GM21737 (cell line): ENCODE results near the gene PIK3R1.
A peak's percentile ranks its signal among the peaks of the same experiment; 100 is the strongest.

ENCODE experiments used
- ATAC-seq: cut with Tn5 transposase; IDR thresholded peaks from one replicate; pipeline ENCODE4 v1.9.1; 2021; ENCODE audit warnings: mild to moderate bottlenecking, moderate library complexity; ENCODE audit not compliant: unreplicated experiment

The PIK3R1 gene

GRCh38 chr5:68267066-68267465 lies 51.5 kb downstream of the PIK3R1 start:
- no peak for ATAC-seq

- no peak for ATAC-seq
These were observed 52.7 kb downstream of the PIK3R1 start for GRCh38 chr5:68268101-68268851.

- ATAC-seq, result no peak
These were observed 53.2 kb downstream of the PIK3R1 start for GRCh38 chr5:68268852-68269130.

GRCh38 chr5:68269820-68270219 lies 54.3 kb downstream of the PIK3R1 start:
- ATAC-seq, result no peak

- no peak for ATAC-seq
These were observed 54.9 kb downstream of the PIK3R1 start for GRCh38 chr5:68270399-68270975.

- ATAC-seq, result no peak
These were observed 55.6 kb downstream of the PIK3R1 start for GRCh38 chr5:68271124-68271523.

- no peak for ATAC-seq
These were observed 56.7 kb downstream of the PIK3R1 start for GRCh38 chr5:68272289-68272688.

GRCh38 chr5:68273717-68274409 lies 58.3 kb downstream of the PIK3R1 start:
- ATAC-seq, result peak; percentile 61

- no peak for ATAC-seq
These were observed 59.5 kb downstream of the PIK3R1 start for GRCh38 chr5:68274847-68275651.

GRCh38 chr5:68276740-68277139 lies 61.2 kb downstream of the PIK3R1 start:
- no peak for ATAC-seq

- ATAC-seq, result no peak
These were observed 61.9 kb downstream of the PIK3R1 start for GRCh38 chr5:68277431-68277830.

GRCh38 chr5:68279984-68280383 lies 64.4 kb downstream of the PIK3R1 start:
- ATAC-seq, result no peak

GRCh38 chr5:68282001-68282400 lies 66.4 kb downstream of the PIK3R1 start:
- no peak for ATAC-seq

GRCh38 chr5:68283766-68284165 lies 68.2 kb downstream of the PIK3R1 start:
- no peak for ATAC-seq

GRCh38 chr5:68285075-68285840 lies 69.7 kb downstream of the PIK3R1 start:
- no peak for ATAC-seq

GRCh38 chr5:68285851-68286611 lies 70.5 kb downstream of the PIK3R1 start:
- no peak for ATAC-seq

GRCh38 chr5:68286612-68286912 lies 71.0 kb downstream of the PIK3R1 start:
- ATAC-seq, result no peak

GRCh38 chr5:68287631-68287975 lies 72.0 kb downstream of the PIK3R1 start:
- ATAC-seq, result no peak

GRCh38 chr5:68287976-68288706 lies 72.6 kb downstream of the PIK3R1 start:
- ATAC-seq, result peak; percentile 65

GRCh38 chr5:68288707-68289134 lies 73.2 kb downstream of the PIK3R1 start:
- peak; percentile 1 for ATAC-seq
